ENCODE data around the gene SOS1.
"Not testable (repeated sequence)": the region's sequence is repeated elsewhere in the genome, so short reads cannot be mapped to it uniquely, and the experiment has no call there.

The SOS1 gene

GRCh38 chr2:38960609-38961320 is 160.1 kb downstream of the SOS1 start:
- no peak for DNase-seq

GRCh38 chr2:38959938-38960608 is 160.8 kb downstream of the SOS1 start:
- DNase-seq, result peak; percentile 41

- no peak for DNase-seq
These were observed 161.4 kb downstream of the SOS1 start for GRCh38 chr2:38959466-38959865.

- no peak for DNase-seq
These were observed 162.9 kb downstream of the SOS1 start for GRCh38 chr2:38957972-38958371.

DNA sequence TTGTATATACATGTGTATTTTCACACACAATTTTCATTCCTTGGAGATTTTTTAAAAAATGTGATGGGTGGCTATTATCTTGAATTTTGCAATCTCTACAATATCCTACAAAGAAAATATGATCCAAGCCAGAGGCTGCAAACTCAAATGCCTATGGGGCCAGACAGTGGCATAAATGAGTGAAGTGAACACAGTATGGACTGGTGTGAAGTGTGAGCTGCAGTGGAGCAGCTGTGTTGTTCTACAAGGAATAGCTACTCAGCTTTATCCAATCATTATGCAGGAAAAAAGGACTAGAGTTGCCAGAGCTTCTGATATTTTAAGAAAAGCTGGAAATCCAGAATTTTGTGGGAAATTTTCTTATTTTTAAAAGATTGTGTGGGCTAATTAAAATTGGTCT is 169.1 kb downstream of the SOS1 start:
- DNase-seq, result no peak

DNA sequence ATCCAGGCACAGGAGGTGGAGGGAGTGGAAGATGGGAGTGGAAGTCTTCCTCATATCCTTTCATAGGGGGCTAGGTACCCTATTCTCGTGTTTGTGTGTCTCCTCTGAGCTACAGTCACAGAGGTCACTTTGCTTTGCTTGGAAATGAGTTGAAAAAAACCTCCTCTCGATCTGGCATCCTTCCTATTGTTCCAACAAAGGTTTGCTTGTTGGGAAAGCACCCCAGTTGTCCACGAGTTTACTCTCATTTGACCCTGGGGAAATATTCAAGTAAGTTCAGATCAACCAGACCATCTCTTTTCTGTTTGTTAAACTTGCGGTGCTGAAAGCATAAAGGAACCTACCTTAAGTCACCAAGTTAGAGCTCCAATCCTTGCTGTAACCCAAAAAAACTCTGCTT is 171.9 kb downstream of the SOS1 start:
- no peak for DNase-seq

- DNase-seq, result no peak
These were observed 172.4 kb downstream of the SOS1 start for GRCh38 chr2:38948387-38948882.

GRCh38 chr2:38947241-38948239 is 173.3 kb downstream of the SOS1 start:
- DNase-seq, result peak; percentile 52

DNA sequence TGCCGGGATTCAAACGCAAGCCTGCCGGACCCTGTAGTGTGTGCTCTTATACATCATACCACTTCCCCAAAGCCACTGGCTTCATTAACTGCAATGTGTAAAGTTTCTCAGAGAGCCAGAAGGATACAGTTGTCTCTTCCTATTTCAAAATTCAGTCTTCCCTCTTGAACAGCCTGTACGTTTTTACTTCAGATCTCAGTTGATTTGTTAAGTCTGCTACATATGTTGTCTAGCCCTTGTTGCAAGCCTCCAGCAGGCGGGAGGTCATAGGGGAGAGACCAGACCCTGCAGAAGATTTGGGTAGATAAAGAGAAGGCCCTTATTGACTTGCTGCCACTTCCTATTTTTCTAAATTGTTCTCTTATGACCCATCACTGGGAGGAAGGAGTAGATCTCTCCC is 174.9 kb downstream of the SOS1 start:
- DNase-seq, result no peak

DNA sequence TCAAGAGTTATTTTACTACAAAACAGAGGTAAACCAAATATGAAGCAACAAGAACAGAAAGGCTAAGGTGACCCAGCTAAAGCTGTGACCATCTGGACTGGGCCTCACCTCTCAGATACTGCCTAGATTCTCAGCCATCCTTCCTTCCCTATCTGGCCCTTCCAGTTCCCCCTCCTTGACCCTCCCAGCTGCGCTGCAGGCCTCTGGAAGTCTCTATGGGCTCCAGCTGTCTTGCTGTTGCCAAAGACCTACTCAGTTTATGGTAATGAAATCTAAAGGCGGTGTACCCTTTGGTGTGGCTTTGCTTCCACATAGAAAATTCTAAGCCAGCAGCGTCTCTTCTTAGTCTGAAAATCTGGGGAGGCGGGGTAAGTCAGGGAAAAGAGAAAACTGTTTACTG is 175.5 kb downstream of the SOS1 start:
- no peak for DNase-seq

GRCh38 chr2:38943784-38944183 is 177.1 kb downstream of the SOS1 start:
- DNase-seq, result no peak

DNA sequence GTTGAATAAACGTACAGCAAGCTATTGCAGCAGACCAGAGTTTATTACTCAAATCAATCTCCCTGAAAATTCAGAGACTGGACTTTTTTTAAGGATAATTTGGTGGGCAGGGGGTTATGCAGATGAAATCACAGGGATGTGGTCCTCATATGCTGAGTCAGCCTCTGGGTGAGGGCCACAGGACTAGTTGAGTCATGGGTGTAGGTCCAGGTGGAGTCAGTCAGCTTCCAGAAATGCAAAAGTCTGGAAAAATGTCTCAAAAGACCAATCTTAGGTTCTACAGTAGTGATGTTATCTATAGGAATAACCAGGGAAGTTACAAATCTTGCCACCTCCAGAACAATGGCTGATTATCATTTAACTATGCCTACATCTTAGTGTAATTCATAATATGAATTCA is 180.1 kb downstream of the SOS1 start:
- DNase-seq, result no peak

- DNase-seq, result no peak
These were observed 183.3 kb downstream of the SOS1 start for GRCh38 chr2:38937548-38937947.

GRCh38 chr2:38936516-38936915 is 184.3 kb downstream of the SOS1 start:
- DNase-seq, result not testable (repeated sequence)

- DNase-seq, result no peak
These were observed 185.2 kb downstream of the SOS1 start for GRCh38 chr2:38935568-38936172.

GRCh38 chr2:38934742-38935141 is 186.1 kb downstream of the SOS1 start:
- DNase-seq, result no peak

GRCh38 chr2:38933653-38934052 is 187.2 kb downstream of the SOS1 start:
- no peak for DNase-seq

DNA sequence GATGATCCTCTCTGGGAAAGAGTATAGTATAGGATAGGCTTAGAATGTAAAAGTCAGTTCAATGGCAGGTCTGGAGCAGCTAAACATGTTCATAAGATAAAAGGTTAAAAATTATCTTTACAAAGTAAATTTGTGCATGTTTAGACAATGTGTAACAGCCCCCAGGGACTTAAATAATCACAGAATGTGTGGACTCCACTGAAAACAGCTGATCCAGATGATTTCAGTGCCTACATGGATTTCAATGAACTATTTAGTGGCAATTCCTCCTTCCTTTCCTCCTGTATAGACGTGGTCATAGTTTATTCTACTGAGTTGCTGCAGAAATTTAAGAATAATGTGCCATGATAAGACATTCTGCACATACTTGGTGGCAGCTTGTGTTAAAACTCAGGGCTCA is 188.3 kb downstream of the SOS1 start:
- no peak for DNase-seq
